GM12873 (cell line): ENCODE measurements around the gene OASL.

Experiments used
- CTCF ChIP-seq: IDR thresholded peaks from 2 replicates; pipeline ENCODE4 v1.5.1; 2012; ENCODE audit warnings: low read depth, mild to moderate bottlenecking, moderate library complexity, low read length, control low read depth; ENCODE audit not compliant: insufficient read depth; ENCODE audit errors: missing control alignments

OASL gene

GRCh38 chr12:121003650-121004049, 35.4 kb downstream of the OASL start:
- TF ChIP-seq CTCF: peak; percentile 9

- no peak for TF ChIP-seq CTCF
Observed at GRCh38 chr12:121001841-121002483, 37.1 kb downstream of the OASL start.

GRCh38 chr12:121001060-121001459, 38.0 kb downstream of the OASL start:
- no peak for TF ChIP-seq CTCF

- TF ChIP-seq CTCF: no peak
Observed at GRCh38 chr12:121000530-121000929, 38.5 kb downstream of the OASL start.

GRCh38 chr12:120999191-121000120, 39.6 kb downstream of the OASL start:
- no peak for TF ChIP-seq CTCF

- TF ChIP-seq CTCF: no peak
Observed at GRCh38 chr12:120998435-120998834, 40.6 kb downstream of the OASL start.

GRCh38 chr12:120997448-120997847, 41.6 kb downstream of the OASL start:
- no peak for TF ChIP-seq CTCF
